GM12892 (cell line): Measurements from ENCODE around the gene ACADS.

ENCODE experiments used
- POLR2A ChIP-seq: IDR thresholded peaks from 2 replicates; pipeline ENCODE4 v1.6.1; 2011; ENCODE audit warnings: low read depth, low read length, control low read depth
- TAF1 ChIP-seq: IDR thresholded peaks from 2 replicates; pipeline ENCODE4 v1.6.1; 2011; ENCODE audit warnings: low read depth, mild to moderate bottlenecking, control low read depth, low read length, borderline replicate concordance

- TF ChIP-seq POLR2A: no peak
- no peak for TF ChIP-seq TAF1
These were observed 34.6 kb upstream of the ACADS start for GRCh38 chr12:120690978-120691377.
